Endothelial cell of umbilical vein (primary cell): ENCODE measurements around the gene THOP1. TPM values are rescaled to one million over a fixed set of nuclear protein-coding genes. Genes with fewer than 3 reads are reported as not detected.

Source experiments
- BruUV-seq: library from RNA; stranded (reverse); fragments of 400-500 nt; replicated peaks from 2 replicates; lab custom pipeline; 2021; lab: Mats Ljungman, UMichigan
- CTCF ChIA-PET: fragments of 300-600, 350-600 bp; sonication (Branson Sonifier 250); formaldehyde crosslinking; loops from one replicate; lab custom pipeline; 2021; ENCODE audit warnings: antibody characterized with exemption, inconsistent platforms; lab: Charles Lee
- POLR2A ChIA-PET: fragments of 300-600, 350-600 bp; sonication (Branson Sonifier 250); formaldehyde crosslinking; loops from one replicate; lab custom pipeline; 2021; ENCODE audit warnings: antibody characterized with exemption, inconsistent platforms; lab: Charles Lee
- DNase-seq: peaks from one replicate; pipeline ENCODE4 v3.0.0-alpha.2; 2011; ENCODE audit warnings: low read depth, low spot score
- FAIRE-seq: peaks from 2 replicates; lab custom pipeline; 2011; peaks lifted over from hg19 to GRCh38; lab: Jason Lieb, UNC
- H2AFZ ChIP-seq: 2 replicates; pipeline ENCODE4 v1.6.0; 2012; ENCODE audit warnings: low read depth, low read length, control low read depth, inconsistent platforms
- H3K27ac ChIP-seq: 2 replicates; pipeline ENCODE4 v1.5.1; 2011; ENCODE audit warnings: low read depth, mild to moderate bottlenecking, control low read depth, low read length, moderate library complexity; ENCODE audit not compliant: insufficient read depth
- H3K27me3 ChIP-seq, 2 experiments: 2 replicates each; pipeline versions ENCODE4 v1.6.0 to v1.6.1; 2011; ENCODE audit warnings: low read length in 2 of 2, mixed read lengths in 1 of 2; ENCODE audit not compliant: control insufficient read depth in 2 of 2, insufficient read depth in 2 of 2
- H3K36me3 ChIP-seq, 2 experiments: 2 replicates in 1 of 2; 3 replicates in 1 of 2; pipeline ENCODE4 v1.5.1; 2011; ENCODE audit warnings: low read length in 2 of 2, mild to moderate bottlenecking in 1 of 2, moderate library complexity in 1 of 2; ENCODE audit not compliant: control insufficient read depth in 2 of 2, insufficient read depth in 2 of 2; ENCODE audit errors: extremely low read depth in 1 of 2
- H3K4me1 ChIP-seq: 3 replicates; pipeline ENCODE4 v1.5.1; 2011; ENCODE audit warnings: mild to moderate bottlenecking, low read length; ENCODE audit not compliant: control insufficient read depth, insufficient read depth; ENCODE audit errors: extremely low read depth
- H3K4me2 ChIP-seq: 2 replicates; pipeline ENCODE4 v1.6.1; 2011; ENCODE audit warnings: low read length, control low read depth, mixed read lengths; ENCODE audit not compliant: insufficient read depth
- H3K4me3 ChIP-seq, 3 experiments: fragments of 200-600 bp in 1 of 3; sonication (generic), shearing (Covaris generic) in 1 of 3; replicated peaks in 1 of 3; 2 replicates each; pipeline ENCODE4 v1.5.1; 2011 to 2016; ENCODE audit warnings: control low read depth in 3 of 3, low read length in 3 of 3, mild to moderate bottlenecking in 2 of 3, inconsistent platforms in 1 of 3, low read depth in 1 of 3, moderate library complexity in 1 of 3; ENCODE audit not compliant: insufficient read depth in 1 of 3
- H3K79me2 ChIP-seq: 2 replicates; pipeline ENCODE4 v1.6.0; 2012; ENCODE audit warnings: low read length, inconsistent platforms; ENCODE audit not compliant: control insufficient read depth, insufficient read depth
- H3K9ac ChIP-seq: replicated peaks from 2 replicates; pipeline ENCODE3; 2011; ENCODE audit warnings: low read length, control low read depth; ENCODE audit not compliant: insufficient read depth; ENCODE audit errors: extremely low read depth
- H3K9me1 ChIP-seq: replicated peaks from 3 replicates; pipeline ENCODE4 v1.6.0; 2011; ENCODE audit warnings: mild to moderate bottlenecking, low read length; ENCODE audit not compliant: control insufficient read depth, insufficient read depth; ENCODE audit errors: extremely low read depth
- H3K9me3 ChIP-seq: replicated peaks from 2 replicates; pipeline ENCODE4 v1.5.1; 2012; ENCODE audit warnings: low read length, inconsistent platforms; ENCODE audit not compliant: control insufficient read depth, insufficient read depth
- H4K20me1 ChIP-seq: replicated peaks from 2 replicates; pipeline ENCODE3; 2011; ENCODE audit warnings: mild to moderate bottlenecking, low read length; ENCODE audit not compliant: control insufficient read depth, insufficient read depth; ENCODE audit errors: extremely low read depth
- EZH2 ChIP-seq: IDR thresholded peaks from 2 replicates; pipeline ENCODE4 v1.6.1; 2012; ENCODE audit warnings: borderline replicate concordance, low read depth, mild to moderate bottlenecking, moderate library complexity, low read length, inconsistent platforms; ENCODE audit not compliant: severe bottlenecking
- FOS ChIP-seq: IDR thresholded peaks from 2 replicates; pipeline ENCODE4 v1.6.1; 2011; ENCODE audit warnings: mild to moderate bottlenecking, low read length, moderate library complexity, borderline replicate concordance; ENCODE audit not compliant: insufficient read depth
- GATA2 ChIP-seq: IDR thresholded peaks from 2 replicates; pipeline ENCODE4 v1.7.0; 2011; ENCODE audit warnings: low read depth, mild to moderate bottlenecking, moderate library complexity, mixed read lengths, low read length; ENCODE audit not compliant: insufficient read length, insufficient read depth
- JUN ChIP-seq: IDR thresholded peaks from 2 replicates; pipeline ENCODE4 v1.6.1; 2011; ENCODE audit warnings: borderline replicate concordance, low read depth; ENCODE audit not compliant: insufficient read length, insufficient read depth
- MYC ChIP-seq: IDR thresholded peaks from one replicate; pipeline ENCODE4 v1.6.1; 2011; ENCODE audit warnings: mild to moderate bottlenecking, low read depth, low read length
- POLR2A ChIP-seq: IDR thresholded peaks from 2 replicates; pipeline ENCODE4 v1.6.1; 2012; ENCODE audit warnings: low read depth, mild to moderate bottlenecking, control low read depth, low read length
- POLR2AphosphoS5 ChIP-seq: IDR thresholded peaks from 2 replicates; pipeline ENCODE4 v1.6.1; 2012; ENCODE audit warnings: low read depth, mild to moderate bottlenecking, control low read depth, low read length, moderate library complexity; ENCODE audit not compliant: insufficient read depth
- dilution Hi-C: fragments of 300-500 bp; cut with MboI; formaldehyde crosslinking; loops from one replicate; pipeline ENCODE4 v1.15.0; 2019; ENCODE audit warnings: low sequenced_read_pairs; ENCODE audit not compliant: extremely low pct_ligation_motif_present
- intact Hi-C: fragments of 100-400 bp; cut with micrococcal nuclease; formaldehyde crosslinking; loops from one replicate; pipeline ENCODE4 v1.10.0; 2022
- polyA plus RNA-seq, 4 experiments: library from polyadenylated mRNA; depleted of rRNA in 3 of 4; stranded (reverse) in 3 of 4; unstranded in 1 of 4; fragments of >200 nt; gene quantifications; 2 replicates each; pipeline versions ENCODE4 v1.2.1 to v1.2.3, GENCODE V29; 2011 to 2012; ENCODE audit warnings: missing spikeins in 1 of 4
- total RNA-seq: library from RNA; stranded (reverse); gene quantifications from 2 replicates; pipeline ENCODE4 v1.2.3, GENCODE V29; 2021
- TF ChIP-seq, protein P1 (sequence below), 2 donors: IDR thresholded peaks; 1 replicate in 1 of 2; 2 replicates in 1 of 2; pipeline ENCODE4 v1.5.1; 2011; ENCODE audit warnings: low read length in 2 of 2, mild to moderate bottlenecking in 2 of 2, moderate library complexity in 2 of 2, control low read depth in 1 of 2, inconsistent platforms in 1 of 2, low read depth in 1 of 2; ENCODE audit not compliant: insufficient read depth in 1 of 2; ENCODE audit errors: extremely low read depth in 1 of 2
- TF ChIP-seq, protein P2 (sequence below): IDR thresholded peaks from 2 replicates; pipeline ENCODE4 v1.6.1; 2011; ENCODE audit not compliant: insufficient read depth, insufficient read length

The THOP1 gene
- total and polyA plus RNA-seq, 2 donors (not counting 3 experiments of a cell fraction or from before 2014, with no cell fraction given): 88.0 to 115 TPM

DNA sequence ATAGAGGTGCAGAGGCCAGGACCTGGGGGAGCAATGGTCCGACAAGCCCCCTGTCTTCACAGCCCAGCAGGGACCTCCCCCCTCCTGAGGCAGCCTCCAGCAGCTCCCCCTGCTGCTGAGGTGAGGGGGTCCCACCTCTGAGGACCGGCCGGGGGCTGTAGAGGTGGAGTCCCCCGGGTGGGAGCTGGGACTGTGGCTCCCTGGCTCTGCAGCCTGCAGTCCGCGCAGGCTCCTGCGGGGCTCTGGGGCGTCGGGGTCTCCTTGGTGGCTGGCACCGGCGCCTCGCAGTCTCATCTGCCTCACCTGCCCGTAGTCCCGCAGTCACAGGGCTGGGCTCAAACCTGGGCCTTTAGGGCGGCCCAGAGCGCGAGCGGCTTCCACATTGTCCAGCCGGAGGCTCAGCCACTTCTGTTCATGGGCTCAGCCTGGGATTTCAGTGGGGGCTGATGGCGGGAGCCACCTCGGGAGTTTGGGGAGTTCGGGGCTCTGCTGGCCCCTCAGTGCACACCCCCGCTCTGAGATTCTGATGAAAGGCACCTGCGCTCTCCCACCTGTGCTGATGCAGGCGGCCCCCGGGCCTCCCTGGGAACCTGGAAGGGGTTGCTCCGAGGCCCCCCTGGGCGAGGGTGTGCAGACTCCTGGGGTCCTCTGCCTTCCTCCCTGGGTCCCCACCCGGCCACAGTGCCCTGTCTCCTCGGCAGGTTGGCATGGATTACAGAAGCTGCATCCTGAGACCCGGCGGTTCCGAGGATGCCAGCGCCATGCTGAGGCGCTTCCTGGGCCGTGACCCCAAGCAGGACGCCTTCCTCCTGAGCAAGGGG, 27.3 kb downstream of the THOP1 start:
- Histone ChIP-seq H3K9ac (no peak overlapping the region), H3K27me3 (no peaks in the 10 kb centered on the region), H2AFZ (no peak overlapping the region), H3K27ac (no peak overlapping the region), H3K79me2 (no peaks in the 10 kb centered on the region), H3K4me1 (no peaks in the 10 kb centered on the region), H4K20me1 (no peaks in the 10 kb centered on the region), H3K9me1 (no peaks in the 10 kb centered on the region), H3K36me3 (peaks cover 0 to 18% of the 10 kb centered on the region in 2 experiments), H3K4me2 (no peak overlapping the region), H3K9me3 (no peaks in the 10 kb centered on the region), H3K4me3 (no peak overlapping the region)
- no peak for DNase-seq
- POLR2A ChIA-PET: no interaction called here
- BruUV-seq: no TSS peak
- intact Hi-C loops: no loop called here
- CTCF ChIA-PET: interaction anchor here (1.5 kb wide), 1 partner anchor 9 kb away, joined by 3 read pairs; no protein-coding TSS in a partner anchor
- FAIRE-seq: no peak
- no peak for TF ChIP-seq EZH2
- TF ChIP-seq JUN: no peak
- TF ChIP-seq GATA2: no peak
- TF ChIP-seq, protein P1, sequence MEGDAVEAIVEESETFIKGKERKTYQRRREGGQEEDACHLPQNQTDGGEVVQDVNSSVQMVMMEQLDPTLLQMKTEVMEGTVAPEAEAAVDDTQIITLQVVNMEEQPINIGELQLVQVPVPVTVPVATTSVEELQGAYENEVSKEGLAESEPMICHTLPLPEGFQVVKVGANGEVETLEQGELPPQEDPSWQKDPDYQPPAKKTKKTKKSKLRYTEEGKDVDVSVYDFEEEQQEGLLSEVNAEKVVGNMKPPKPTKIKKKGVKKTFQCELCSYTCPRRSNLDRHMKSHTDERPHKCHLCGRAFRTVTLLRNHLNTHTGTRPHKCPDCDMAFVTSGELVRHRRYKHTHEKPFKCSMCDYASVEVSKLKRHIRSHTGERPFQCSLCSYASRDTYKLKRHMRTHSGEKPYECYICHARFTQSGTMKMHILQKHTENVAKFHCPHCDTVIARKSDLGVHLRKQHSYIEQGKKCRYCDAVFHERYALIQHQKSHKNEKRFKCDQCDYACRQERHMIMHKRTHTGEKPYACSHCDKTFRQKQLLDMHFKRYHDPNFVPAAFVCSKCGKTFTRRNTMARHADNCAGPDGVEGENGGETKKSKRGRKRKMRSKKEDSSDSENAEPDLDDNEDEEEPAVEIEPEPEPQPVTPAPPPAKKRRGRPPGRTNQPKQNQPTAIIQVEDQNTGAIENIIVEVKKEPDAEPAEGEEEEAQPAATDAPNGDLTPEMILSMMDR (IDR thresholded peaks at IDR 0.05; ENCODE audit: extremely low read depth in 1 of 2, insufficient read depth in 1 of 2, low read depth in 1 of 2, low read length in 2 of 2): no peak
- no peak for TF ChIP-seq POLR2AphosphoS5
- no peak for TF ChIP-seq FOS
- TF ChIP-seq, protein P2, sequence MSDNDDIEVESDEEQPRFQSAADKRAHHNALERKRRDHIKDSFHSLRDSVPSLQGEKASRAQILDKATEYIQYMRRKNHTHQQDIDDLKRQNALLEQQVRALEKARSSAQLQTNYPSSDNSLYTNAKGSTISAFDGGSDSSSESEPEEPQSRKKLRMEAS: no peak
- no peak for TF ChIP-seq POLR2A
- no peak for TF ChIP-seq MYC
- dilution Hi-C loops: no loop called here
